Measurements from ENCODE around the gene ATG5.

DNA sequence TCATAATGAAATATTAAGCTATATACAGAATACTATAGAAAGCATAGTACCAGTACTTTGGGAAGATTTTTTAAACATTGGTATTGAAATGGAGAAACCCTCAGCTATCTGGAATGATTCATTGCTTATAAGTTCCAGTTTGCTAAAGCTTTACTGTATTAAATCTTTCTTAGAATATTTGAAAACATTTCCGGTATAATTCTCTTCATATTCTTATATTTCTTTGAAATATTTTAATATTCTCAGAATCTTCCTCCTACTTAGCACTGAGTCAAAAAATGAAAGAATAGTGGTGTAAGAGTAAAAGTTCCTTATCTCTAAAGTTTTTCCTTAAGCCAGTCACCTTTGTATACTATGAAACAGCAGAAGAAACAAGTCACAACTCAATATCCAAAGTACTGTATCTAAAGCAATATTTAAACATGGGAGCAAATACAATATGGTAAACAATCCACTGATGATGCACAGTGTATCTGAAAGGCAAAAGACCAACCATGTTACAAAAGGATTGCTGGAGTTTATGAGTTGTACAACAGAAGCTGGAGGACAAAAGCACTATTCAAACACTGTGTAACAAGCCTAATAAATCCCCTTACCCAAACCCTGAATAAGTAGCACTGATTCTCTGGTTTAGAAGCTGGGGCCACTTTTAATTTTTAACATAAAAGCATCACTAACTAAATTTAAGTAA is 137.3 kb downstream of the ATG5 start:
- TF ChIP-seq RAD21 (IDR thresholded peaks at IDR 0.05; ENCODE audit: low read length) (no peak), EP300 (IDR thresholded peaks at IDR 0.05; ENCODE audit: borderline replicate concordance in 1 of 2, low read depth in 1 of 2, low read length in 1 of 2) (no peak)
- TF ChIP-seq, protein P1, sequence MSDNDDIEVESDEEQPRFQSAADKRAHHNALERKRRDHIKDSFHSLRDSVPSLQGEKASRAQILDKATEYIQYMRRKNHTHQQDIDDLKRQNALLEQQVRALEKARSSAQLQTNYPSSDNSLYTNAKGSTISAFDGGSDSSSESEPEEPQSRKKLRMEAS (IDR thresholded peaks at IDR 0.05; ENCODE audit: low read depth) = no peak

Measured in SK-N-SH (cell line).